HG03558 (cell line): Measurements from ENCODE around the gene CTNND2.

Experiments
- ATAC-seq: cut with Tn5 transposase; IDR thresholded peaks from one replicate; pipeline ENCODE4 v1.9.1; 2021; ENCODE audit warnings: moderate number of reproducible peaks; ENCODE audit not compliant: unreplicated experiment; ENCODE audit errors: extremely low read depth

CTNND2 gene

DNA sequence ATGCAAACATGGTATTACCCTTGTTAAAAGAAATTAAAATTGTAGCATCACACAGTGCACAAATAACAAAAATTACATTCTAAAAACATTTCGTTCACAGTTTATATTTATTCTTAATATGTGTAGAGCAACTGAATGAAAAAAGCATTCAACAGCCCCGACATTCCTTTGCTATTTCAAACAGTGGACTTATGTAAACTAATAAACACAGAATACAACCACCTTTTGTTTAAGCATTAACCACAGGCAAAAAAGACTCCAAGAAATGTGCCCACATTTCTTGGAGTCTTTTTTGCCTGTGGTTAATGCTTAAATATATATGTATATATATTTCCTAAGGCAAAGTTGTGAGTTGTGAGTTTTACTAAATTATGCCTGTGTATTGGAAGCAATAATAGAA, 610.7 kb downstream of the CTNND2 start:
- no peak for ATAC-seq

DNA sequence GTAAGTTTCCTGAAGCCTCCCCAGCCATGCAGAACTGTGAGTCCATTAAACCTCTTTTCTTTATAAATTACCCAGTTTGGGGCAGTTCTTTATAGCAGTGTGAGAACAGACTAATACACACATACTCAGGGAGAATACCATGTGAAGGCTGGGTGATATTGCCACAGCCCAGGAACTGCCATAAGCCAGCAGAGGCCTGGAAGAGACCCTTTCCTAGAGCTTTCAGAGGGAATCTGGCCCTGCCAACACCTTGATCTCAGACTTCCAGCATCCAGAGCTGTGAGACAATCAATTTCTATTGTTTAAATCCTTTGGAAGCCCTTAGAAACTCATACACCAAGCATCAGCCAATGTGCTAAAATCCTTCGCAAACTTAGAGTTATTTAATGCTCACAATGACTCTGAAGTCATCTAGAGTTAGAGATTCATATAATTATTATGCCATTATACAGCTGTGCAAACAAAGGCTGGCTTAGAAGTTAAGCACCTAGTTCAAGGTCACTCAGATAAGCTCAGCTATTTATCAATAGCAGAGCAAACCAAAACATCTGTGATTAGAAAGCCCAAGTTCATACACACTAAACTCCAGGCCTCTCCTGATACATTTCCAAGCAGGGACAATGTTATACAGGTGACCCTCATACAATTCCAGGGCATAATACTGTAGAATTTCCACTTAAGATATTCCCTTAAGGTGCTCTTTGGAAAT, 611.4 kb downstream of the CTNND2 start:
- no peak for ATAC-seq

DNA sequence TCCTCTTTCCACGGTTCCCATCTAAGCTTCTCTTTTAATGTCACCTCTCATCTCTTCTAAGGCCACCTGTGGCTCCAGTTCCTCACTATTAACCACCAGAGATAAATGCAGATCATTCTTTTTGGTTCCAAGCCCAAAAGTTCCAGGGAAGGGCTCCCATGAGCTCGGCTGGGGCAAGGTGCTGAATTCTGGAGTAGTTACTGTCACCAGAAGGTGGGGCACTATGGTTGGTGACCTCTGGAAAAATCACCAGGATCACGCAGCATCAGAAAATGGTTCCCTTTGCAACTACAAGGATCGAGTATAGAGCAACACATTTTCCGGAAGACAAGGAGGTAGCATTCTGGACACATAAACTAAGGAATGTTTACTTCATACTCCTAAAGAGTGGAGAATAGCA, 614.5 kb downstream of the CTNND2 start:
- ATAC-seq, result no peak

DNA sequence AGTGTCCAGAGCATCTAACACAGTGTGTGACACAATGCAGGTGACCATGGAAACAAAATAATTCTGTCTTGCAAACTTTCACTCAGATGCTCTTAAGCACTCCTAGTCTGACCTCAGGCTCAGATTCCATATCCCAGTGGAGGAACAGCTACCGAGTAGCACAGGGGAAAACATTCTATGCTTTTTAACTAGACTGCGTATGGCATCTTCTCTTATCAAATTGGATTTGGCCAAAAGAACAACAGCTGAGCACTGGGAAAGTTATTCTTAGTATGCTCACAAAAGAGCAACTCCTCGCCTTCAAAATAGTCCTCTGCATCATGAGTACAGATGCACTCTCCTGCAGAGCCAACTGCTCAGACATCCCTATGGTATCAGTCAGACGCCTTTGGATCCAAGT, 615.0 kb downstream of the CTNND2 start:
- no peak for ATAC-seq

DNA sequence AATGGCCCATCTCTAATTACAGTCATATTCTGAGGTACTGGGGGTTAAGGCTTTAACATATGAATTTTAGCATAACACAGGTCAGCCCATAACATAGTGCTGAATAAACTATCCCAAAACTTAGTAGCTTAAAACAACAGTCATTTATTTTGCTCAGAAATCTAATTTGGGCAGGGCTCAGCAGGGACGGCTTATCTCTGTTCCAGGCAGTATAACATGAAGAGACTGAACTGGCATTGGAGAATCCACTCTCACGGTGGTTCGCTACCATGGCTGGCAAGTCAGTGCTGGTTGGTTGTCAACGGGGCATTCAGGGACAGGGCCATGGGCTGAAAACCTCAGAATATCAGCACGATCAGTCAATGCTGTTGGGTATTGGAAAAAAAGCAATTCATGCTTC, 622.4 kb downstream of the CTNND2 start:
- no peak for ATAC-seq

DNA sequence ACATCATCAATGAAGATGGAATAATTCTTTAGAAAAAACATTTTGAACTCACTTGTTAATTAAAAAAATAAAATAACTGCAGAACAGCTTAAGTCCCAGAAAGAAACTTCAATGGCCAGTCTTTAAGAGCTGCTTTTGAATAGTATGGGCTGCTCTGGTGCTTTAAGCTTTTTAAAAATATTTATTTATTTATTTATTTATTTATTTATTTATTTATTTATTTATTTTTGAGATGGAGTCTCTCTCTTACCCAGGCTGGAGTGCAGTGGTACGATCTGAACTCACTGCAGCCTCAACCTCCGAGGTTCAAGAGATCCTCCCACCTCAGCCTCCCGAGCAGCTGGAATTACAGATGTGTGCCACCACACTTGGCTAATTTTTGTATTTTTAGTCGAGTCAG, 626.9 kb downstream of the CTNND2 start:
- ATAC-seq, result no peak

DNA sequence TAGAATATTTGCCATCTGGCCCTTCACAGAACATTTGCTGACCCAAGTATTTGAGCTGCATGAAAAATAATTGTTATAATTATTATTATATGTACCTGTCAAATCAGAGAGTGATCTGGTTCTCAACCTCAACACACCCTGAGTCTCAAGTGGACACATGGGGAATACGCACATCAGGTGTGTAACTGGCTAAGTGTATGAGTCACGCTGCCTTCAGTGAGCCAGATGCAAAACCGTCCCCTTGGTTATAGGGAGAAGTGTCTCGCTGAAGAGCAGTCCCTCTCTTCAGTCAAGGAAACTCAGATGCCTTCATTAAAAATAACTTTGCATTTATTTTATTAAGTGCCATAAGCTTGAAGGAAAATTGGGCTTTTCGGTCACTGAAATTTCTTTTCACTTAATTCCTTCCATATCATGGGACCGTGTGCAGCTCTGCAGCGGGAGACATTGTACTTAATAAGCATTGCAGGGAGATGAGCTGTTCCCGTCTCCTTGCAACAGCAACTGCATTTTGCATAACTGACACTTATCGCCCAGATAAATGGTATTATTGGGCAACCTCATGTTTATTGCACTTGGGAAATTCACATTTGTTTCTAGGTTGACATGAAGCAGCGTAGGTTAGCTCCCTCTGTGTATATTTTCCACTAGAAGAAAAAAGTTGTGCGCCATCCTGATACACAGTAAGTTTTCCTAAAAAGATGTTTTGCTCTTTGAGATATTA, 630.9 kb downstream of the CTNND2 start:
- no peak for ATAC-seq

DNA sequence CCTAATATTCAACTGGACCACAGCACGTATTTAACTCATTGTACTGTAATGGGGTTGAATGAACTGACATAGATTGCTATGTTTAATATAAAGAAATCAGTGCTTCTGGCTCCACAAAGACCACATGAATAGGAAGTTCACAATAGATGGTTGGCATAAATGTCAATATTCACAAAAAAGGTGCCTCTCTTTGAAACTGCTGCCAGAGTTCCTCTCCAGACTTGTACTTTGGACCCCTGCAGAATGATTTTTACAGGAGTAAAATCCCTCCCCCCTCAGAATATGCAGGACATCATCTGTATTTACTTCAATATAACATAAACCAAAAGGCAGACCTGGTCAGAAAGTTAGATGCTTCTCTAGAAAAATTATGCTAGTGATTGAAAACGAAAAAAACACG, 634.7 kb downstream of the CTNND2 start:
- ATAC-seq, result no peak

DNA sequence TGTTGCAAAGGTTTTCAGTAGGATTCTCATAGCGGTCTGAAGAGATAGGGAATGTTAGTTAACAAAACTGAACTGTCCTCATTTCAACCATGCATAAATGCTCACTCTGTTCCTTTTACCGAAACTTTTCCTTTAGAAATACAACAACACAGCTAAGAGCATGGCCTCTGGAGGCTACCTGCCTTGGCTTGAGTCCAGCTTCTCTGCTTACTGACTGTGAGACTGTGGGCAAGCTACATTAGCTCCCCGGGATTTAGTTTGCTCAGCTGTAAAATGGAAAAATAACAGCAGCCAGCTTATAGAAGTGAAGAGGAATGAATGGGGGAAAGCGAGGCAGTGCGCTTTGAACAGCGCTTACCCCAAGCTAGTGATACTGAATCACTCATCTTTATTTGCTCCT, 635.4 kb downstream of the CTNND2 start:
- no peak for ATAC-seq

DNA sequence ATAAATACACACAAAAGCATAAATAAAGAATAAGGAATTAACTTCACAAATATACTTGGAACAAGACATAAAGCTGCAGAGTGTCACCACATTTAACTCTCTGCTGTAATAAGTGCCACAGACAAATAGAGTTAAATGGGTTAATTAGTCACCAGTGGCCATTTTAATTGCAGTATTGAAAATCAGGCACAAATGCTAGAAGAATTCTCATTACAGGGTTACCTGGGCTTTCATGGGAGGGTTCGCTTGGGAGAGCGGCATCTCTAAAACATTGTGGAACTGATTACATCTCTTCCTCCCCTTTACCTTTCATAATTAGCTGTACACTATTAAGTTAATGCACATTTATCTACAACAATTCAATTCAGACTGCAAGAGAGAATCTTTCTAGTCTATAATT, 637.9 kb downstream of the CTNND2 start:
- ATAC-seq, result no peak

DNA sequence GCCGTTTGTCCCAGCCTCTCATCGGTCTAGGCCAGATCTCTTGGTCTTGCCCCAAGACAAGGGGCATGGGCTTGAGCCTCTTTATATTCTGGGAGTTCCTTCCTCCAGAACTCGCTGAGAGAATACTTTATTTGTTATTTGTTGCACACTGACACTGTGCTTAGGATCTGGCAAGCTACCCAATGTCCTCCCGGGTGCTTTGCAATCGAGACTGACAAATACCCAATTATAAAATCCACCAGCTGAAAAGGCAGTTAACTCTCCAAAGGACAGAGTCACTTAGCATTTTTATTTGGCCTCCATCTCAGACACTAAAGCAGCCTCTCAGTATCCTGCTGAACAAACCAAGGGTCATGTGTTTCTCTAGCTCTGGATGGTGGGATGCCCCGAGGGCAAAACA, 643.0 kb downstream of the CTNND2 start:
- no peak for ATAC-seq

DNA sequence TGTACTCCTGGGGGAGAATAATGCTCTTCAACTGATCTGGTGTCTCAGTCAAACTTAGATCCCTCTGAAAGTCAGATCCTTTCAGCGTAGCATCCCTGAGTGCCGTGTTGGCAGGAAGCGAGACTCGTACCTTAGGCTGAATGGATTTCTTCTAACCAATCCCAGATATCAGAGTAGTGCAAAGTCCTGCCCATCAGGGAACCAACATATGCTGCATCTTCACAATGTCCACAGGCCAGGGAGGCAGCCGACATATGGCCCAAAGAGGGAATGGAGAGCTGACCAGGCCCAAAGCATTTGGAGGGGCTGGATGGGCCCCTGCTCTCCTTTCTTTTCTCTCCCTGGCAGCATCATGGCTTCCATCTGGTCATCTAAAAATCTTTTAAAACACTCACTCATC, 646.2 kb downstream of the CTNND2 start:
- ATAC-seq, result no peak

DNA sequence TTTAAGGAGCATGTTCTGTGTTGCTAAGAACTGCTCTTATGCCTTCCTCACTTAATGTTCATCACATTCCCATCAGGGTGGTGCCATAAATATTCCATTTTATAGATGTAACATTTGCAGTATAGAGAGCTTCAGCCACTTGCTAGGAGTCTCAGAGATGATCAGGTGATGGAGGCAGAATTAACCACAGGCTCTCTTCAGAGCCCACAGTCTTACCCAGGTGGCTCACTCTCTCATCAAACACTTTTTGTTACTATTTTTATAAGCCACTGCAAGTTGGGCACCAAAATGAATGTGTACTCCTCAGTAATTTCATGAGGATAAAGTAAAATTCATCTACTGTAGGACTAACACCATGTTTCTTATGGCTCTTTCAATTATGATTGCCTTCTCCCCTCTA, 651.7 kb downstream of the CTNND2 start:
- ATAC-seq, result no peak

DNA sequence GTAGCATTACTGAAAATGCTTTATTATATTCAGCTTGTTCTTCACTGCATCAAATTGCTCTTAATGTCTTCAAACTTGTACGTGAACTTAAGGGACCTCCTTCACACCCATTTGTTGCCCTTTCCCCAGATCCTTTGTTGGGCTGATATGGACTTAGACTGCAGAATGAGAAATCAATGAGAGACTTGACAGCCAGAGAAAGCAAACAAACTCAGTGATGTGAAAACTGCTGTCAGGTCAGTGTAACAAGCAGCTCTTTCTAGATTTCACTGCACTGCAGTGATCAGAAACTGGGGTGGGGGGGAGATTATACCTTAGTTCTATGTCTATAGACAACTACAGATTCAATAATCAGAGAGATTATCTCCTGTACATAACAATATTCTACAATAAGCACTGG, 652.2 kb downstream of the CTNND2 start:
- no peak for ATAC-seq

DNA sequence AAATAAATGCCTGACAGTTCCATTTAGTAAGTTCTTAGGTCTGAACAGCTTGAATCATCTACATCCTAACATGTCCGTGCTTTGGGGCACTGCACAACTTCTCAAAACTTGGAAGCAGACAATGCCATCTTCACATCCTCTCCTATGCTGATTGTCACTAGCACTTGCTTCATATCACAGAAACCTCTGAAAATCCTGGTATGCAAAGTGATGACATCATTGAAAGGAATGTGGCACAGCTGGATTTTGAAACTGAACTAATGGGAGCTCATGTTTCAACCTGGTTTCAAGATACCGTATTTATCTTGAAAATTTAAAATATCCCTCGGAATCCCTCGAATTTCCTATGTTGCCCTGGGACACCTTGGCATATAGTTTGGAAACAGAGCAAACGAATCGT, 653.0 kb downstream of the CTNND2 start:
- ATAC-seq, result no peak

DNA sequence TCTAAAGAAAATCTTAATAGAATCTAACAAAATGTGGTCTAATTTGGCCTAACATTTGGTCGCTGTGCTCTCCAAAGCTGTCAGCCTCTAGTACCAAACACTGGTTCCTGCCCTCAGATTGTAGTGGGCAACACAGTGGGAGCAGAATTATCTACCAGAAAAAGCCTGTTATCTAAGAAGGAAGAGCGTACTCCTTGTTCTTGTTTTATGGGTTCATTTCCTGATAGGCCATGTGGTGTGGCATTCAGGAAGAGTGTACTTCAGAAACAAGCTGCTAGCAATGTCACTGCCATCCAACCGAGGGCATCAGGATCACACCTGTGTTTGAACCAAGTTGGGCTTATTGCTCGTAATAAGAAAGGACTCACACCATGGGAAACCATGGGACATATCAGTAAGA, 655.3 kb downstream of the CTNND2 start:
- no peak for ATAC-seq

DNA sequence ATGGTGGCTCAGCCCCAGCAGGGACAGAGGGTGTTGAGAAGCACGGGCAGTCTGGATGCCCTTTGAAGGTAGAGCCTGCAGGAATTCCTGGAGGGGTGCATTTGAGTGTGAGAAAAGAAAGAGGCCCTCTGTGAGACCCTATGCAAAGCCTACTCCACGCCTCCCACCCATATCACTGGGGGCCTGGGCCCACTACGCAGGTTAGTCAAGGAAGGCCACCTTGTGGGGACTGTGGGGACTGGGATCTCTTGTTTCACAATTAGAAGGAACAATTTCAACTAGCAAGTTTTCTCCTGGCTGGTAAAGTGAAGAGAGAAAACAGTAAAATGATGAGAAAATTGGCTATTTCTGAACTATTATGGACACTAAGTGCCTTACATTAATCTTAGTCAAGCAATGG, 657.0 kb downstream of the CTNND2 start:
- ATAC-seq, result no peak

DNA sequence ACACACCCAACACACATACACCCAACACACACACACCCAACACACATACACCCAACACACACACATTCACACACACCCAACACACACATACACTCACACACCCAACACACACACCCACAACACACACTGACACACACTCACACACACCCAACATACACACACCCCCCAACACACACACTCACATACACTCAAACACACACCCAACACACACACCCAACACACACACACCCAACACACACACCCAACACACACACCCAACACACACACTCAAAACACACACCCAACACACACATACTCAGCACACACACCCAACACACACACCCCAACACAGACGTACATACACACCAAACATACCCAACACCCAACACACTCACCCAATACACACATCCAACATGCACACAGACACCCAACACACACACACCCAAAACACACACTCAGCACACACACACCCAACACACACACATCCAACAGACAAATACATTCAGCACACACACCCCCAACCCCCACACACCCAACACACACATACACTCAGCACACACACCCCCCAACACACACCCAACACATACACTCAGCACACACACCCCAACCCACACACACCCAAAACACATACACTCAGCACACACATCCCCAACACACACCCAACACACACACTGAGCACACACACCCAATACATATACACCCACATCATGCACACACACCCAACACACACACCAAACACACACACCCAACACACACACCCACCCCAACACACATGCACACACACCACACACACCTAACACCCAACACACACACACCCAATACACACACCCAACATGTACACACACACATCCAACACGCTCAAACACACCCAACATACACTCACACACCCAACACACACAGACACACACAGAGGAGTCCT, 663.7 kb downstream of the CTNND2 start:
- ATAC-seq, result no peak

DNA sequence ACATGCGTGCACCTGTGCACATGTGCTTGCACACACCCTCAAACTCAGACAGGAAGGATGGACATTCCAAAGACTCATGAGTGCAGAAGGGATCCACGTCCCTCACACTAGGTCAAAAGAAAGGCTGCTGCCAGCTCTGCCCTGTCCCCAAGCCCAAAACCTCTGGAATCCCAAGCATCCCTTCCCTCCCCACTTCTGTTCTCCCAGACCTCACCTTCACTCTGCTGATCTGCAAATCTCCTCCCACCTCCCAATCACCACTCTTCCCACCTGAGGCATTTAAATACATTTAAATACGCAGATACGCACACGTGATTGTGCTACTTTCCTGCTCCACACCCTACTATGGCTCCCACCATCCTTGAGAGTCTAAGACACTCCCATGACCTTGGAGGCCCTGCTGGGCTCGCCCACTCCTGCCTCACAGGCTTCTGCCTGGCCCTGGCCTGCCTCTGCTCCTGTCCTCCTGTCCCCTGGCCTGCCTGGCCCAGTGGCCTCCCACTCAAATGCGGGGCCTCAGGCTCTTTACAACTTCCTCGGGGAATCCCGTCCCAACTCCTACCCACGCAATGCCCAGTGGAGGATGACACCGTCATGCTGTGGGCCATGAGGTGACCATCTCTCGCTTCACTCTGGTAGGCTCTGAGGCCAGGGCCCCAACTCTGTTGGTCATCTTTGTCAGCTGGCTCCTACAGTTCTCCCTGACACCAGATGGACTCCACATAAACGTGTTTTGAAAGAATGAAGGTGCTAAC, 664.8 kb downstream of the CTNND2 start:
- no peak for ATAC-seq

DNA sequence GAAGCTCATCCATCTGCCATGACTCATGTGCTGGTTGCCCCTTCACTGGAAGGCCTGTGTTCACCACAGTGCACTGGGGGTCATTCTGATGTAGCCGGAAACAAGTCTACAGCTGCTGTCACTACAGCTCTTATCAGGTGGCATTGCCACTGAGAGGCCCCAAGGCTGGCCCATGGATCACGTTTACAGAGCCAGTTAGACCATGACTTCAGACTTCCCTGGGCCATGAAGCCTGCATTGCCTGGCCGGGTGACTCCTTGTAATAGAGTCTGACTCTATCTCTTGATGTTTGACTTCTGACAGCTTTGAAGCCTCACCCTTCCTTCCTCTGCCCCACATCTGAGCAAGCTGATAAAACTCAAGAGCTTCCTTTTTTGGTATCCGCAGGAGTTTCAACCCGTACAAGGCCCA, 669.7 kb downstream of the CTNND2 start:
- ATAC-seq, result no peak
